ENCODE data around the gene COMMD4.
"Not testable (repeated sequence)": the region's sequence is repeated elsewhere in the genome, so short reads cannot be mapped to it uniquely, and the experiment has no call there.

Gene COMMD4

GRCh38 chr15:75383986-75384385 lies 48.1 kb downstream of the COMMD4 start:
- not testable (repeated sequence) for DNase-seq

All from NCI-H524 treated with DMSO at 0.1 percent for 48 hours (cell line).